Measurements from ENCODE around the gene ROR1.

GRCh38 chr1:63748046-63748580 lies 25.7 kb upstream of the ROR1 start:
- TF ChIP-seq CTCF (IDR thresholded peaks at IDR 0.05) (no peak), EZH2 (IDR thresholded peaks at IDR 0.05; ENCODE audit: borderline replicate concordance, insufficient read depth, low read depth, low read length, poor library complexity, severe bottlenecking) (no peak)
